HepG2 (cell line): ENCODE data around the gene ZNF316. TPM values are rescaled to one million over a fixed set of nuclear protein-coding genes. Genes with fewer than 3 reads are reported as not detected.

Experiments used
- ATAC-seq: fragments of 200-7000 bp; cut with Tn5 transposase; 3 replicates; pipeline ENCODE4 v1.9.1; 2020; ENCODE audit warnings: mild to moderate bottlenecking, moderate library complexity
- BruUV-seq: library from RNA; stranded (reverse); fragments of 400-500 nt; replicated peaks from 2 replicates; lab custom pipeline; 2021; lab: Mats Ljungman, UMichigan
- CTCF ChIA-PET: fragments of 300-600 bp; formaldehyde crosslinking; extraction: SDS; loops from one replicate; lab custom pipeline; 2021; ENCODE audit warnings: low total read pairs, inconsistent platforms, low intra/inter-chr PET ratio; lab: Yijun Ruan, JAX
- POLR2A ChIA-PET: fragments of 350-600 bp; sonication (Branson Sonifier 250); formaldehyde crosslinking; loops from one replicate; lab custom pipeline; 2020; ENCODE audit warnings: antibody characterized with exemption, inconsistent platforms; lab: Yijun Ruan, JAX
- DNase-seq: peaks from one replicate; pipeline ENCODE4 v3.0.0-alpha.2; 2015; ENCODE audit warnings: low spot score
- FAIRE-seq: peaks from 3 replicates; lab custom pipeline; 2011; peaks lifted over from hg19 to GRCh38; lab: Jason Lieb, UNC
- H2AFZ ChIP-seq: one replicate; pipeline ENCODE4 v1.6.1; 2011; ENCODE audit warnings: low read length, inconsistent platforms
- H3K27ac ChIP-seq: fragments of 300-600 bp; 3 replicates; pipeline ENCODE4 v1.8.0; 2011; ENCODE audit warnings: mixed run types, mild to moderate bottlenecking, mixed read lengths, low read length, inconsistent platforms; ENCODE audit not compliant: insufficient read depth; ENCODE audit errors: extremely low read length
- H3K27me3 ChIP-seq, 2 experiments: fragments of 200-600 bp in 1 of 2; 2 replicates in 1 of 2; 3 replicates in 1 of 2; pipeline versions ENCODE4 v1.6.0 to v1.8.0; 2011; ENCODE audit warnings: low read length in 2 of 2, mild to moderate bottlenecking in 2 of 2, moderate library complexity in 2 of 2, inconsistent platforms in 1 of 2; ENCODE audit not compliant: insufficient read depth in 2 of 2, control insufficient read depth in 1 of 2
- H3K36me3 ChIP-seq, 2 experiments: fragments of 200-600 bp in 1 of 2; replicated peaks in 1 of 2; 2 replicates in 1 of 2; 3 replicates in 1 of 2; pipeline versions ENCODE4 v1.5.1 to v1.8.0; 2011; ENCODE audit warnings: low read length in 2 of 2, inconsistent platforms in 1 of 2; ENCODE audit not compliant: insufficient read depth in 2 of 2, control insufficient read depth in 1 of 2
- H3K4me1 ChIP-seq: 2 replicates; pipeline ENCODE4 v1.5.1; 2012; ENCODE audit warnings: low read length, inconsistent platforms; ENCODE audit not compliant: insufficient read depth
- H3K4me2 ChIP-seq: 2 replicates; pipeline ENCODE4 v1.6.0; 2011; ENCODE audit warnings: low read depth, low read length, inconsistent platforms
- H3K4me3 ChIP-seq, 3 experiments: fragments of 200-600 bp in 1 of 3; sonication (generic), shearing (Covaris generic) in 1 of 3; replicated peaks in 1 of 3; 2 replicates each; pipeline ENCODE4 v1.5.1; 2011 to 2016; ENCODE audit warnings: low read length in 3 of 3, inconsistent platforms in 2 of 3, low read depth in 2 of 3, mild to moderate bottlenecking in 2 of 3, control low read depth in 1 of 3, mixed read lengths in 1 of 3; ENCODE audit not compliant: insufficient read depth in 1 of 3
- H3K79me2 ChIP-seq: one replicate; pipeline ENCODE4 v1.6.1; 2011; ENCODE audit warnings: low read length, inconsistent platforms; ENCODE audit not compliant: insufficient read depth
- H3K9ac ChIP-seq: 2 replicates; pipeline ENCODE4 v1.6.0; 2011; ENCODE audit warnings: mild to moderate bottlenecking, low read depth, low read length, inconsistent platforms; ENCODE audit not compliant: insufficient read depth
- H3K9me3 ChIP-seq: 2 replicates; pipeline ENCODE4 v1.5.1; 2012; ENCODE audit warnings: mild to moderate bottlenecking, low read length
- H4K20me1 ChIP-seq: 2 replicates; pipeline ENCODE4 v1.6.0; 2011; ENCODE audit warnings: inconsistent platforms, mild to moderate bottlenecking, low read length, moderate library complexity; ENCODE audit not compliant: insufficient read depth
- AGO2 ChIP-seq: fragments of 200-400 bp; formaldehyde crosslinking; optimal IDR thresholded peaks from 2 replicates; pipeline ENCODE3; 2017; ENCODE audit warnings: mild to moderate bottlenecking, low read depth, low read length, moderate library complexity
- GABPA ChIP-seq, 2 experiments: IDR thresholded peaks; 2 replicates each; pipeline ENCODE4 v1.6.1; 2011 to 2016; ENCODE audit warnings: low read depth in 2 of 2, low read length in 1 of 2, missing biosample characterization in 1 of 2, missing genetic modification characterization in 1 of 2
- GZF1 ChIP-seq: sonication (generic); formaldehyde crosslinking; IDR thresholded peaks from 2 replicates; pipeline ENCODE4 v1.5.1; 2020; ENCODE audit warnings: mild to moderate bottlenecking, missing genetic modification reagents
- HOXA3 ChIP-seq: sonication (generic); formaldehyde crosslinking; IDR thresholded peaks from 2 replicates; pipeline ENCODE4 v1.5.0; 2020; ENCODE audit warnings: missing genetic modification reagents
- KDM1A ChIP-seq: IDR thresholded peaks from 2 replicates; pipeline ENCODE4 v1.6.1; 2016; ENCODE audit warnings: missing compliant biosample characterization
- MEIS2 ChIP-seq: sonication (generic); formaldehyde crosslinking; IDR thresholded peaks from 2 replicates; pipeline ENCODE4 v1.9.0; 2021; ENCODE audit warnings: mild to moderate bottlenecking, missing genetic modification reagents
- ZBTB7B ChIP-seq: sonication (generic); formaldehyde crosslinking; IDR thresholded peaks from 2 replicates; pipeline ENCODE4 v1.4.0; 2020; ENCODE audit warnings: missing genetic modification reagents
- ZMYM3 ChIP-seq: sonication (generic); formaldehyde crosslinking; IDR thresholded peaks from 2 replicates; pipeline ENCODE4 v1.5.1; 2020; ENCODE audit warnings: mild to moderate bottlenecking, missing genetic modification reagents
- ZNF263 ChIP-seq: sonication (generic); formaldehyde crosslinking; IDR thresholded peaks from 2 replicates; pipeline ENCODE4 v1.4.0; 2020; ENCODE audit warnings: missing genetic modification reagents
- ZNF563 ChIP-seq: sonication (generic); formaldehyde crosslinking; IDR thresholded peaks from 2 replicates; pipeline ENCODE4 v1.8.0; 2022; ENCODE audit warnings: mild to moderate bottlenecking, moderate library complexity, missing genetic modification reagents
- ZNF768 ChIP-seq: sonication (generic); formaldehyde crosslinking; IDR thresholded peaks from 2 replicates; pipeline ENCODE4 v1.4.0; 2020; ENCODE audit warnings: missing genetic modification reagents
- ZNF792 ChIP-seq: IDR thresholded peaks from 2 replicates; pipeline ENCODE4 v1.6.1; 2016
- WGBS: methylation state at CpG from one replicate; pipeline ENCODE4 v1.1.6; 2017; ENCODE audit warnings: low lambda C conversion rate; 5-methylcytosine and 5-hydroxymethylcytosine counted together
- in situ Hi-C: cut with HindIII; loops from 2 replicates; pipeline ENCODE4 v1.10.0; 2017; ENCODE audit warnings: low pct_unique_long_range_greater_than_20kb; ENCODE audit not compliant: extremely low pct_ligation_motif_present
- intact Hi-C: fragments of 100-400 bp; cut with micrococcal nuclease; formaldehyde crosslinking; loops from one replicate; pipeline ENCODE4 v1.10.0; 2022; ENCODE audit not compliant: unreplicated experiment
- polyA plus RNA-seq, 8 experiments: library from polyadenylated mRNA; depleted of rRNA in 3 of 8; stranded (reverse) in 7 of 8; unstranded in 1 of 8; fragments of >200 nt; fragmentation: Illumina TruSeq in 4 of 8; extraction: Trizol in 4 of 8; gene quantifications; 2 replicates each; pipeline versions ENCODE4 v1.2.1 to v1.2.3, GENCODE V29; 2011 to 2016; ENCODE audit warnings: low read depth in 4 of 8, missing spikeins in 1 of 8, mixed read lengths in 1 of 8; ENCODE audit not compliant: insufficient read depth in 1 of 8
- total RNA-seq, 5 experiments: library from RNA; depleted of rRNA; stranded (reverse); fragments of >200 nt; fragmentation: Illumina TruSeq; extraction: Trizol; gene quantifications; 2 replicates each; pipeline ENCODE4 v1.2.3, GENCODE V29; 2016; ENCODE audit warnings: low read depth in 1 of 5
- TF ChIP-seq, protein P1 (sequence below): sonication (generic); formaldehyde crosslinking; IDR thresholded peaks from 2 replicates; pipeline ENCODE4 v1.8.0; 2022; ENCODE audit warnings: missing genetic modification reagents, mild to moderate bottlenecking, moderate library complexity, borderline replicate concordance
- TF ChIP-seq, protein P2 (sequence below): sonication (generic); formaldehyde crosslinking; IDR thresholded peaks from one replicate; pipeline ENCODE4 v1.5.1; 2020; ENCODE audit warnings: mild to moderate bottlenecking, missing genetic modification reagents; ENCODE audit errors: not compliant biosample characterization

ZNF316 gene
- total and polyA plus RNA-seq, 2 of the 13 experiments (the other 11 are each of a cell fraction or from before 2014, with no cell fraction given): 4.3 to 9.9 TPM

DNA sequence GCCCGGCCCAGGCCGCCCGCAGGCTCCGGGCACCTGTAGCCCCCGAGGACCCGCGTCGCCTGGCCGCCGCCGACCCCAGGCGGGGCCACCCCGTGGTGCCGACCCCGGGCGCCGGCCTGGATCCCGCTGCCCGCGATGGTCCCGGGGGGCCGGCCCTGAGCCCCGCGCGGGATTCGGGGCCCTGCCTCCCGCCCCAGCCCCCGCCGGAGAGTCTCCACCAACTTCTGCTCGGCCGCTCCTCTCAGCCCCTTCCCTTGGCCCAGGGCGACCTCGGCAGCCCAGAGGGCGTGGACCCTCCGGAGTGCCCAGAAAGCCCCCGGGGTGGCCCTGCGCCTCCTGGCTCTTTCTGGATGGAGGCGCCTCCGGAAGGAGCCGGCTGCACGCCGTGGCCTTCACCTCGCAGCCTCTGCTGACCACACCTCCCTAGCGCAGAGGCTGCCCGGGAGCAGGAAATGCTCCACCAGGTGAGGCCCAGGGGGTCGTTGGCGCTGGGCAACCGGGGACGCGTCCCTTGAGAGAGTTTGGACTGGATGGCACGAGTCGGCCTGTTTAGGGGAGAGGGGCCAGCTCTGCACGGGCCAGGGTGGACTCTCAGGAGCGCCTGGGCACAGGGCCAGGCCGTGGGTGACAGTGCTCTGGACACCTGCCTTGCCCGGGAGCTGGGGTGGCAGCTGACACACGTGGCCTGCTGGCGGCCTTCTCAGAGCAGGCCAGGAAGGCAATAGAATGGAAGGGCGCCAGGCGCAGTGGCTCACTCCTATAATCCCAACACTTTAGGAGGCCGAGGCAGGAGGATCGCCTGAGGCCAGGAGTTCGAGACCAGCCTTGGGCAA, 21.2 kb upstream of the ZNF316 start:
- peak overlapping the region; percentile 74 to 84 (median 83); a peak in 5 of 6 replicates for H3K4me3 ChIP-seq
- no peak overlapping the region for H2AFZ ChIP-seq
- FAIRE-seq (no peak), ATAC-seq (peak; percentile 66), DNase-seq (peak; percentile 24)
- ChIA-PET CTCF (no interaction called here), POLR2A (no interaction called here)
- BruUV-seq: no TSS peak
- H3K27ac ChIP-seq: peak overlapping the region; percentile 60
- H3K27me3 ChIP-seq: no peaks in the 10 kb centered on the region; a peak in 2 of 5 replicates
- 28% methylated on average over 20 of the region's 63 CpGs for WGBS
- intact Hi-C loops (no loop called here), in situ Hi-C loops (no loop called here)
- no peaks in the 10 kb centered on the region for H3K79me2 ChIP-seq
- H3K9me3 ChIP-seq: no peaks in the 10 kb centered on the region
- peak overlapping the region; percentile 66 for H3K9ac ChIP-seq
- no peaks in the 10 kb centered on the region for H3K36me3 ChIP-seq
- H3K4me2 ChIP-seq: peak overlapping the region; percentile 85
- peaks cover 21% of the 10 kb centered on the region for H3K4me1 ChIP-seq
- H4K20me1 ChIP-seq: no peaks in the 10 kb centered on the region
- no peak for TF ChIP-seq ZNF263 (CRISPR knock-in tag)
- TF ChIP-seq, protein P1, sequence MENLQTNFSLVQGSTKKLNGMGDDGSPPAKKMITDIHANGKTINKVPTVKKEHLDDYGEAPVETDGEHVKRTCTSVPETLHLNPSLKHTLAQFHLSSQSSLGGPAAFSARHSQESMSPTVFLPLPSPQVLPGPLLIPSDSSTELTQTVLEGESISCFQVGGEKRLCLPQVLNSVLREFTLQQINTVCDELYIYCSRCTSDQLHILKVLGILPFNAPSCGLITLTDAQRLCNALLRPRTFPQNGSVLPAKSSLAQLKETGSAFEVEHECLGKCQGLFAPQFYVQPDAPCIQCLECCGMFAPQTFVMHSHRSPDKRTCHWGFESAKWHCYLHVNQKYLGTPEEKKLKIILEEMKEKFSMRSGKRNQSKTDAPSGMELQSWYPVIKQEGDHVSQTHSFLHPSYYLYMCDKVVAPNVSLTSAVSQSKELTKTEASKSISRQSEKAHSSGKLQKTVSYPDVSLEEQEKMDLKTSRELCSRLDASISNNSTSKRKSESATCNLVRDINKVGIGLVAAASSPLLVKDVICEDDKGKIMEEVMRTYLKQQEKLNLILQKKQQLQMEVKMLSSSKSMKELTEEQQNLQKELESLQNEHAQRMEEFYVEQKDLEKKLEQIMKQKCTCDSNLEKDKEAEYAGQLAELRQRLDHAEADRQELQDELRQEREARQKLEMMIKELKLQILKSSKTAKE (CRISPR knock-in tag): peak; percentile 57
- no peak for TF ChIP-seq KDM1A (CRISPR knock-in tag)
- TF ChIP-seq GABPA (IDR thresholded peaks at IDR 0.05; ENCODE audit: low read depth, low read length): peak; percentile 35; the same call in 1 of the 2 replicates
- TF ChIP-seq GABPA (CRISPR knock-in tag; IDR thresholded peaks at IDR 0.05; ENCODE audit: low read depth): peak; percentile 68
- peak; percentile 59; the same call in 1 of the 2 replicates for TF ChIP-seq ZNF563 (CRISPR knock-in tag)
- TF ChIP-seq ZBTB7B: peak; percentile 74
- TF ChIP-seq GZF1 (CRISPR knock-in tag): no peak
- TF ChIP-seq MEIS2 (CRISPR knock-in tag): 0 out of 2 replicates have a peak, but pooled peaks have one; percentile 19
- TF ChIP-seq, protein P2, sequence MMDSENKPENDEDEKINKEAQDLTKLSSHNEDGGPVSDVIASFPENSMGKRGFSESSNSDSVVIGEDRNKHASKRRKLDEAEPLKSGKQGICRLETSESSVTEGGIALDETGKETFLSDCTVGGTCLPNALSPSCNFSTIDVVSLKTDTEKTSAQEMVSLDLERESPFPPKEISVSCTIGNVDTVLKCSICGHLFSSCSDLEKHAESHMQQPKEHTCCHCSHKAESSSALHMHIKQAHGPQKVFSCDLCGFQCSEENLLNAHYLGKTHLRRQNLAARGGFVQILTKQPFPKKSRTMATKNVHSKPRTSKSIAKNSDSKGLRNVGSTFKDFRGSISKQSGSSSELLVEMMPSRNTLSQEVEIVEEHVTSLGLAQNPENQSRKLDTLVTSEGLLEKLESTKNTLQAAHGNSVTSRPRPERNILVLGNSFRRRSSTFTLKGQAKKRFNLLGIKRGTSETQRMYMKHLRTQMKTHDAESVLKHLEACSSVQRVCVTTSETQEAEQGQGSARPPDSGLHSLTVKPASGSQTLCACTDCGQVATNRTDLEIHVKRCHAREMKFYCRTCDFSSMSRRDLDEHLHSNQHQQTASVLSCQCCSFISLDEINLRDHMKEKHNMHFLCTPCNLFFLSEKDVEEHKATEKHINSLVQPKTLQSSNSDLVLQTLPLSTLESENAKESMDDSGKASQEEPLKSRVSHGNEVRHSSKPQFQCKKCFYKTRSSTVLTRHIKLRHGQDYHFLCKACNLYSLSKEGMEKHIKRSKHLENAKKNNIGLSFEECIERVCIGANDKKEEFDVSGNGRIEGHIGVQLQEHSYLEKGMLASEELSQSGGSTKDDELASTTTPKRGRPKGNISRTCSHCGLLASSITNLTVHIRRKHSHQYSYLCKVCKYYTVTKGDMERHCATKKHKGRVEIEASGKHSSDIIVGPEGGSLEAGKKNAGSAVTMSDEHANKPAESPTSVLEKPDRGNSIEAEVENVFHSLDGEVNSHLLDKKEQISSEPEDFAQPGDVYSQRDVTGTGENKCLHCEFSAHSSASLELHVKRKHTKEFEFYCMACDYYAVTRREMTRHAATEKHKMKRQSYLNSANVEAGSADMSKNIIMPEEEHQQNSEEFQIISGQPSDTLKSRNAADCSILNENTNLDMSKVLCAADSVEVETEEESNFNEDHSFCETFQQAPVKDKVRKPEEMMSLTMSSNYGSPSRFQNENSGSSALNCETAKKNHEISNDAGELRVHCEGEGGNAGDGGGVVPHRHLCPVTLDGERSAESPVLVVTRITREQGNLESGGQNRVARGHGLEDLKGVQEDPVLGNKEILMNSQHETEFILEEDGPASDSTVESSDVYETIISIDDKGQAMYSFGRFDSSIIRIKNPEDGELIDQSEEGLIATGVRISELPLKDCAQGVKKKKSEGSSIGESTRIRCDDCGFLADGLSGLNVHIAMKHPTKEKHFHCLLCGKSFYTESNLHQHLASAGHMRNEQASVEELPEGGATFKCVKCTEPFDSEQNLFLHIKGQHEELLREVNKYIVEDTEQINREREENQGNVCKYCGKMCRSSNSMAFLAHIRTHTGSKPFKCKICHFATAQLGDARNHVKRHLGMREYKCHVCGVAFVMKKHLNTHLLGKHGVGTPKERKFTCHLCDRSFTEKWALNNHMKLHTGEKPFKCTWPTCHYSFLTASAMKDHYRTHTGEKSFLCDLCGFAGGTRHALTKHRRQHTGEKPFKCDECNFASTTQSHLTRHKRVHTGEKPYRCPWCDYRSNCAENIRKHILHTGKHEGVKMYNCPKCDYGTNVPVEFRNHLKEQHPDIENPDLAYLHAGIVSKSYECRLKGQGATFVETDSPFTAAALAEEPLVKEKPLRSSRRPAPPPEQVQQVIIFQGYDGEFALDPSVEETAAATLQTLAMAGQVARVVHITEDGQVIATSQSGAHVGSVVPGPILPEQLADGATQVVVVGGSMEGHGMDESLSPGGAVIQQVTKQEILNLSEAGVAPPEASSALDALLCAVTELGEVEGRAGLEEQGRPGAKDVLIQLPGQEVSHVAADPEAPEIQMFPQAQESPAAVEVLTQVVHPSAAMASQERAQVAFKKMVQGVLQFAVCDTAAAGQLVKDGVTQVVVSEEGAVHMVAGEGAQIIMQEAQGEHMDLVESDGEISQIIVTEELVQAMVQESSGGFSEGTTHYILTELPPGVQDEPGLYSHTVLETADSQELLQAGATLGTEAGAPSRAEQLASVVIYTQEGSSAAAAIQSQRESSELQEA: peak; percentile 59
- peak; percentile 9; the same call in 1 of the 2 replicates for TF ChIP-seq ZNF768
- peak; percentile 55 for TF ChIP-seq HOXA3 (CRISPR knock-in tag)
- TF ChIP-seq AGO2: peak; percentile 21
- 0 out of 2 replicates have a peak, but pooled peaks have one; percentile 61 for TF ChIP-seq ZMYM3
- no peak for TF ChIP-seq ZNF792 (CRISPR knock-in tag)
